ENCODE results near the gene TES. TPM values are rescaled to one million over a fixed set of nuclear protein-coding genes. Genes with fewer than 3 reads are reported as not detected.

Gene TES
- total and polyA plus RNA-seq, 4 donors, result 51.9 to 105 (median 78.0) TPM

DNA sequence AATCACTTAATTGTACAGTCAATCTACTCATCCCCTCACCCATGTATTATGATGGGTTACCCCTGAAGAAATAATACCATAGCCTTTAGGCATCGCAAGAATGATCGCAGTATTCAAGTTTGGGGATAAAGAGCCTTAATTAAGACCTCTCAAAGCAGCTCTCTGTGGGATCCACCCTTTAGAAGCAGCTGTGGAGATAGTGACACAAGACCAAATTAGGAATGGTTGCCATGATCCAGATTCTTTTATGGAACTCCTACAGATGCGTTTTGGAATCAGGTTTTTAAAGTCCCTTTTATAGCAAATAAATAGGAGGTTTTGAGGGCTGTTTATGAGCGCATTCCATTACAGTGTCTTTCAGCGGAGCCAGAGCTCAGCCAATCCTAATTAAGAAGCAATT lies 12.2 kb downstream of the TES start:
- Histone ChIP-seq H3K4me3 (no peak overlapping the region), H3K9ac (ENCODE audit: insufficient read depth in 1 of 2, low read length in 2 of 2) (no peak overlapping the region), H3K27ac (ENCODE audit: low read depth in 1 of 2, low read length in 1 of 2) (no peak overlapping the region), H3K27me3 (ENCODE audit: control insufficient read depth in 3 of 3, insufficient read depth in 3 of 3, low read length in 2 of 3) (no peaks in the 10 kb centered on the region), H3K9me3 (ENCODE audit: control insufficient read depth in 4 of 4, insufficient read depth in 3 of 4, low read length in 3 of 4) (no peaks in the 10 kb centered on the region), H3K36me3 (ENCODE audit: control insufficient read depth in 4 of 4, insufficient read depth in 4 of 4, low read length in 4 of 4) (no peaks in the 10 kb centered on the region), H3K4me1 (ENCODE audit: control insufficient read depth in 5 of 5, insufficient read depth in 5 of 5, low read length in 5 of 5) (peaks cover 0 to 14% (median 4%) of the 10 kb centered on the region in 5 donors)
- DNase-seq, result no peak
- TF ChIP-seq, protein P1, sequence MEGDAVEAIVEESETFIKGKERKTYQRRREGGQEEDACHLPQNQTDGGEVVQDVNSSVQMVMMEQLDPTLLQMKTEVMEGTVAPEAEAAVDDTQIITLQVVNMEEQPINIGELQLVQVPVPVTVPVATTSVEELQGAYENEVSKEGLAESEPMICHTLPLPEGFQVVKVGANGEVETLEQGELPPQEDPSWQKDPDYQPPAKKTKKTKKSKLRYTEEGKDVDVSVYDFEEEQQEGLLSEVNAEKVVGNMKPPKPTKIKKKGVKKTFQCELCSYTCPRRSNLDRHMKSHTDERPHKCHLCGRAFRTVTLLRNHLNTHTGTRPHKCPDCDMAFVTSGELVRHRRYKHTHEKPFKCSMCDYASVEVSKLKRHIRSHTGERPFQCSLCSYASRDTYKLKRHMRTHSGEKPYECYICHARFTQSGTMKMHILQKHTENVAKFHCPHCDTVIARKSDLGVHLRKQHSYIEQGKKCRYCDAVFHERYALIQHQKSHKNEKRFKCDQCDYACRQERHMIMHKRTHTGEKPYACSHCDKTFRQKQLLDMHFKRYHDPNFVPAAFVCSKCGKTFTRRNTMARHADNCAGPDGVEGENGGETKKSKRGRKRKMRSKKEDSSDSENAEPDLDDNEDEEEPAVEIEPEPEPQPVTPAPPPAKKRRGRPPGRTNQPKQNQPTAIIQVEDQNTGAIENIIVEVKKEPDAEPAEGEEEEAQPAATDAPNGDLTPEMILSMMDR (IDR thresholded peaks at IDR 0.05; ENCODE audit: control extremely low read depth, extremely low read depth), result no peak
- 92 to 95% methylated on average over 5 of the region's 5 CpGs for WGBS, 2 donors
- ATAC-seq (ENCODE audit: insufficient read depth, low FRiP score), result no peak

GRCh38 chr7:116223588-116223987 lies 13.2 kb downstream of the TES start:
- Histone ChIP-seq H3K27ac (ENCODE audit: low read depth in 1 of 2, low read length in 1 of 2) (peak overlapping the region in 1 of 2 donors; percentile 11), H3K36me3 (ENCODE audit: control insufficient read depth in 4 of 4, insufficient read depth in 4 of 4, low read length in 4 of 4) (no peaks in the 10 kb centered on the region), H3K4me3 (no peak overlapping the region), H3K9me3 (ENCODE audit: control insufficient read depth in 4 of 4, insufficient read depth in 3 of 4, low read length in 3 of 4) (no peaks in the 10 kb centered on the region), H3K27me3 (ENCODE audit: control insufficient read depth in 3 of 3, insufficient read depth in 3 of 3, low read length in 2 of 3) (no peaks in the 10 kb centered on the region), H3K4me1 (ENCODE audit: control insufficient read depth in 5 of 5, insufficient read depth in 5 of 5, low read length in 5 of 5) (peaks cover 0 to 12% (median 0%) of the 10 kb centered on the region in 5 donors), H3K9ac (ENCODE audit: insufficient read depth in 1 of 2, low read length in 2 of 2) (no peak overlapping the region)
- ATAC-seq (ENCODE audit: insufficient read depth, low FRiP score), result no peak
- DNase-seq, result no peak
- WGBS, 2 donors, result 76 to 90% methylated on average over 1 of the region's 1 CpG
- TF ChIP-seq, protein P1 (IDR thresholded peaks at IDR 0.05; ENCODE audit: control extremely low read depth, extremely low read depth), result no peak

DNA sequence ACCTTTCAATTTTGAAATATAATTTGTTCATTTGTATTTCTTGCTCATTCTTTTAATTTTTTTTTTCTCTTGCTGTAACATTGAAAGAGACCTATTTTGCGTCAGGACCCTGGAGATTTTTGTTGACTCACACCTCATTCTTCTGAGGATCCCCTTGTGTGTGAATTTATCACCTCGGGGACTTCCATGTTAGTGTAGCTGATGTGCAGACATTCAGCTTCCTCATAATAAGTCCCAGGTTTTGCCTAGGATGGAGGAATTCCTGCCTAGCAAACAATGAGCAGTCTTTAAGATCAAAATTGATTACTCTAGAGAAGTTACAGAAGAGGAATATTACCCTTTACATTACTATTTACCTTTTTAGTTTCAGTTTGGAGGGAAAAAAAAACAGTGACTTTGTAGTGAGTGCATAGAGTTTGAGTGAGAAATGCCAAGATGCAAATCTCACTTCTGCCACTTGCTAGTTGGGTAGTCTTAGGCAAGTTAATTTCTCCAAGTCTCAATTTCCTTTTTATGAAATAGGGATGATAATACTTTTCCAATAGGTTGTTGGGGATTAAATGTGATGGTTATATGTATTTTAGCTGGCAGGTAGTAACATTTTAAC lies 14.3 kb downstream of the TES start:
- H3K9me3 ChIP-seq (ENCODE audit: control insufficient read depth in 4 of 4, insufficient read depth in 3 of 4, low read length in 3 of 4), result no peaks in the 10 kb centered on the region
- no peak overlapping the region for H3K27ac ChIP-seq (ENCODE audit: low read depth in 1 of 2, low read length in 1 of 2)
- DNase-seq, result no peak
- no peaks in the 10 kb centered on the region for H3K36me3 ChIP-seq (ENCODE audit: control insufficient read depth in 4 of 4, insufficient read depth in 4 of 4, low read length in 4 of 4)
- TF ChIP-seq, protein P1 (IDR thresholded peaks at IDR 0.05; ENCODE audit: control extremely low read depth, extremely low read depth), result no peak
- no peak overlapping the region for H3K4me3 ChIP-seq
- H3K9ac ChIP-seq (ENCODE audit: insufficient read depth in 1 of 2, low read length in 2 of 2), result no peak overlapping the region
- peaks cover 0 to 13% (median 0%) of the 10 kb centered on the region in 5 donors for H3K4me1 ChIP-seq (ENCODE audit: control insufficient read depth in 5 of 5, insufficient read depth in 5 of 5, low read length in 5 of 5)
- WGBS, 2 donors, result 53 to 65% methylated on average over 2 of the region's 2 CpGs
- ATAC-seq (ENCODE audit: insufficient read depth, low FRiP score), result no peak
- H3K27me3 ChIP-seq (ENCODE audit: control insufficient read depth in 3 of 3, insufficient read depth in 3 of 3, low read length in 2 of 3), result no peaks in the 10 kb centered on the region

GRCh38 chr7:116225860-116226259 lies 15.5 kb downstream of the TES start:
- DNase-seq (no peak), ATAC-seq (ENCODE audit: insufficient read depth, low FRiP score) (no peak)
- TF ChIP-seq, protein P1 (IDR thresholded peaks at IDR 0.05; ENCODE audit: control extremely low read depth, extremely low read depth), result no peak
- Histone ChIP-seq H3K4me1 (ENCODE audit: control insufficient read depth in 5 of 5, insufficient read depth in 5 of 5, low read length in 5 of 5) (peaks cover 0 to 20% (median 0%) of the 10 kb centered on the region in 5 donors), H3K9me3 (ENCODE audit: control insufficient read depth in 4 of 4, insufficient read depth in 3 of 4, low read length in 3 of 4) (no peaks in the 10 kb centered on the region), H3K27ac (ENCODE audit: low read depth in 1 of 2, low read length in 1 of 2) (no peak overlapping the region), H3K36me3 (ENCODE audit: control insufficient read depth in 4 of 4, insufficient read depth in 4 of 4, low read length in 4 of 4) (no peaks in the 10 kb centered on the region), H3K27me3 (ENCODE audit: control insufficient read depth in 3 of 3, insufficient read depth in 3 of 3, low read length in 2 of 3) (no peaks in the 10 kb centered on the region), H3K9ac (ENCODE audit: insufficient read depth in 1 of 2, low read length in 2 of 2) (no peak overlapping the region), H3K4me3 (no peak overlapping the region)

Data from lung (tissue), 12 donors.